Measurements from ENCODE around the gene COL4A2.

- TF ChIP-seq CTCF (conservative IDR thresholded peaks at IDR 0.05; ENCODE audit: low read length), result no peak
- TF ChIP-seq EZH2phosphoT487 (IDR thresholded peaks at IDR 0.05; ENCODE audit: borderline replicate concordance), result no peak
Measured at GRCh38 chr13:110438211-110438610, 131.1 kb downstream of the COL4A2 start.
